ENCODE measurements around the gene NUP188.

DNA sequence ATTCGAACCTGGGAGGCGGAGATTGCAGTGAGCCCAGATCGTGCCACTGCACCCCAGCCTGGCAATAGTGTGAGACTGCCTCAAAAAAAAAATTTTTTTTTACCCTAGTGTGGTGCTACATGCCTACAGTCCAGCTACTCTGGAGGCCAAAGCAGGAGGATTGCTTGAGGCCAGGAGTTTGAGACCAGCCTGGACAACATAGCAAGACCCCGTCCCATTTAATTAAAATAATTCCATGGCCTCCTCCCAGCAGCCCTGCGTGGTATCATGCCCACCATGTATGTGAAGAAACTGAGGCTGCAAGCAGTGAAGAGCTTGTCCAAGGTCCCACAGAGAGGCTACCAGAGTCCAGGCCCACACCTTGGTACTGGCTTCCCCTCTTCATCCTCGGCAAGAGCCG, 46.1 kb upstream of the NUP188 start:
- TF ChIP-seq, protein P1, sequence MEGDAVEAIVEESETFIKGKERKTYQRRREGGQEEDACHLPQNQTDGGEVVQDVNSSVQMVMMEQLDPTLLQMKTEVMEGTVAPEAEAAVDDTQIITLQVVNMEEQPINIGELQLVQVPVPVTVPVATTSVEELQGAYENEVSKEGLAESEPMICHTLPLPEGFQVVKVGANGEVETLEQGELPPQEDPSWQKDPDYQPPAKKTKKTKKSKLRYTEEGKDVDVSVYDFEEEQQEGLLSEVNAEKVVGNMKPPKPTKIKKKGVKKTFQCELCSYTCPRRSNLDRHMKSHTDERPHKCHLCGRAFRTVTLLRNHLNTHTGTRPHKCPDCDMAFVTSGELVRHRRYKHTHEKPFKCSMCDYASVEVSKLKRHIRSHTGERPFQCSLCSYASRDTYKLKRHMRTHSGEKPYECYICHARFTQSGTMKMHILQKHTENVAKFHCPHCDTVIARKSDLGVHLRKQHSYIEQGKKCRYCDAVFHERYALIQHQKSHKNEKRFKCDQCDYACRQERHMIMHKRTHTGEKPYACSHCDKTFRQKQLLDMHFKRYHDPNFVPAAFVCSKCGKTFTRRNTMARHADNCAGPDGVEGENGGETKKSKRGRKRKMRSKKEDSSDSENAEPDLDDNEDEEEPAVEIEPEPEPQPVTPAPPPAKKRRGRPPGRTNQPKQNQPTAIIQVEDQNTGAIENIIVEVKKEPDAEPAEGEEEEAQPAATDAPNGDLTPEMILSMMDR (IDR thresholded peaks at IDR 0.05), result no peak
- TF ChIP-seq ATF2 (CRISPR knock-in tag; IDR thresholded peaks at IDR 0.05; ENCODE audit: borderline replicate concordance, low read depth) (no peak), ZNF416 (CRISPR knock-in tag; IDR thresholded peaks at IDR 0.05) (no peak), FOXJ3 (CRISPR knock-in tag; IDR thresholded peaks at IDR 0.05; ENCODE audit: borderline replicate concordance) (no peak)

Measured in WTC11 (cell line).